ENCODE measurements around the gene PDXDC1. TPM values are rescaled to one million over a fixed set of nuclear protein-coding genes. Genes with fewer than 3 reads are reported as not detected.
"Not testable (repeated sequence)": the region's sequence is repeated elsewhere in the genome, so short reads cannot be mapped to it uniquely, and the experiment has no call there.

Gene PDXDC1, protein sequence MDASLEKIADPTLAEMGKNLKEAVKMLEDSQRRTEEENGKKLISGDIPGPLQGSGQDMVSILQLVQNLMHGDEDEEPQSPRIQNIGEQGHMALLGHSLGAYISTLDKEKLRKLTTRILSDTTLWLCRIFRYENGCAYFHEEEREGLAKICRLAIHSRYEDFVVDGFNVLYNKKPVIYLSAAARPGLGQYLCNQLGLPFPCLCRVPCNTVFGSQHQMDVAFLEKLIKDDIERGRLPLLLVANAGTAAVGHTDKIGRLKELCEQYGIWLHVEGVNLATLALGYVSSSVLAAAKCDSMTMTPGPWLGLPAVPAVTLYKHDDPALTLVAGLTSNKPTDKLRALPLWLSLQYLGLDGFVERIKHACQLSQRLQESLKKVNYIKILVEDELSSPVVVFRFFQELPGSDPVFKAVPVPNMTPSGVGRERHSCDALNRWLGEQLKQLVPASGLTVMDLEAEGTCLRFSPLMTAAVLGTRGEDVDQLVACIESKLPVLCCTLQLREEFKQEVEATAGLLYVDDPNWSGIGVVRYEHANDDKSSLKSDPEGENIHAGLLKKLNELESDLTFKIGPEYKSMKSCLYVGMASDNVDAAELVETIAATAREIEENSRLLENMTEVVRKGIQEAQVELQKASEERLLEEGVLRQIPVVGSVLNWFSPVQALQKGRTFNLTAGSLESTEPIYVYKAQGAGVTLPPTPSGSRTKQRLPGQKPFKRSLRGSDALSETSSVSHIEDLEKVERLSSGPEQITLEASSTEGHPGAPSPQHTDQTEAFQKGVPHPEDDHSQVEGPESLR
- 107 and 109 TPM in 2 replicates for total RNA-seq
- long read RNA-seq, full-length matches to known transcripts, result 190 of 318 reads
- long read RNA-seq, partial matches to known transcripts, result 51 of 318 reads
- long read RNA-seq, other reads (novel, unspliced or antisense), result 77 of 318 reads

DNA sequence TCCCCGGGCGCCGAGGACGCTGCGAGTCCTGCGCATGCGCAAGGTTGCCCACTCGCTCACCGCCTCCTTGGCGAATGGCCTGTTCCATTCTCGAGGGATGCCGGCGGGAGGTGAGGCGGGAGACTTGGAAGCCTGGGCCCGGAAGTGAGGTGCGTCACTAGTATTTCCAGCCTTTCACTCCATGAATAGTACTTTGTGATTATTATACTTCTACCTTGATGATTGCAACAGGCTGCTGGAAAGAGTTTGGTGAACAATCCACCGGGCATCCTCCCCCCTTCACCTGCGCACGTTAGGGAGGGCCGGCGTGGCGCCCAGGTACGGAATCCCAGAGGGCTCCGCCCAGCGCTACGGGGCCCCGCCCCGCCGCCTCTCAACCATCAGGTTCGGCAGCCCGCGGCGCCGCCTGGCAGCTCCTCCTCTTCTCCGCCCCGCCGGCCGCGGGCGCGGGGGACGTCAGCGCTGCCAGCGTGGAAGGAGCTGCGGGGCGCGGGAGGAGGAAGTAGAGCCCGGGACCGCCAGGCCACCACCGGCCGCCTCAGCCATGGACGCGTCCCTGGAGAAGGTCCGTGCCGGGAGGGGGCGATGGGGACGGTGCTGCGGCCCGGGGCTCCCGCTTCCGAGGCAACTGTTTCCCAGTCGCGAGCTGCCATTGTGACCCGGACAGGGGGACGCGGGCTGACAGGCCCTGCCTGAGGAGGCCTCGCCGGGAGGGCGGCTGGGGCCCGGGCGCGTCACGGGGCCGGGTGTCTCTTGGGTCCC is at the start of gene PDXDC1:
Gene PDXDC1, plus strand, starts transcription at position 371 of the 762 bp plus-strand sequence. Its CDS starts 174 bp downstream, at position 545.
- TF ChIP-seq, protein P1, sequence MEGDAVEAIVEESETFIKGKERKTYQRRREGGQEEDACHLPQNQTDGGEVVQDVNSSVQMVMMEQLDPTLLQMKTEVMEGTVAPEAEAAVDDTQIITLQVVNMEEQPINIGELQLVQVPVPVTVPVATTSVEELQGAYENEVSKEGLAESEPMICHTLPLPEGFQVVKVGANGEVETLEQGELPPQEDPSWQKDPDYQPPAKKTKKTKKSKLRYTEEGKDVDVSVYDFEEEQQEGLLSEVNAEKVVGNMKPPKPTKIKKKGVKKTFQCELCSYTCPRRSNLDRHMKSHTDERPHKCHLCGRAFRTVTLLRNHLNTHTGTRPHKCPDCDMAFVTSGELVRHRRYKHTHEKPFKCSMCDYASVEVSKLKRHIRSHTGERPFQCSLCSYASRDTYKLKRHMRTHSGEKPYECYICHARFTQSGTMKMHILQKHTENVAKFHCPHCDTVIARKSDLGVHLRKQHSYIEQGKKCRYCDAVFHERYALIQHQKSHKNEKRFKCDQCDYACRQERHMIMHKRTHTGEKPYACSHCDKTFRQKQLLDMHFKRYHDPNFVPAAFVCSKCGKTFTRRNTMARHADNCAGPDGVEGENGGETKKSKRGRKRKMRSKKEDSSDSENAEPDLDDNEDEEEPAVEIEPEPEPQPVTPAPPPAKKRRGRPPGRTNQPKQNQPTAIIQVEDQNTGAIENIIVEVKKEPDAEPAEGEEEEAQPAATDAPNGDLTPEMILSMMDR (IDR thresholded peaks at IDR 0.05), result peak; percentile 10
- H3K27ac Mint-ChIP-seq (ENCODE audit: unreplicated experiment), result peak within 1 kb of the TSS; percentile 90
- not testable (repeated sequence) for H3K36me3 Mint-ChIP-seq (ENCODE audit: unreplicated experiment); H3K27me3 Mint-ChIP-seq (ENCODE audit: unreplicated experiment); H3K9me3 Mint-ChIP-seq (ENCODE audit: unreplicated experiment)
- H3K4me3 Mint-ChIP-seq (ENCODE audit: unreplicated experiment), result peak within 1 kb of the TSS; percentile 87
- peaks cover 33% of the 10 kb centered on the region for H3K4me1 Mint-ChIP-seq (ENCODE audit: unreplicated experiment)
- DNase-seq (ENCODE audit: extremely low spot score, unreplicated experiment), result peak; percentile 97

DNA sequence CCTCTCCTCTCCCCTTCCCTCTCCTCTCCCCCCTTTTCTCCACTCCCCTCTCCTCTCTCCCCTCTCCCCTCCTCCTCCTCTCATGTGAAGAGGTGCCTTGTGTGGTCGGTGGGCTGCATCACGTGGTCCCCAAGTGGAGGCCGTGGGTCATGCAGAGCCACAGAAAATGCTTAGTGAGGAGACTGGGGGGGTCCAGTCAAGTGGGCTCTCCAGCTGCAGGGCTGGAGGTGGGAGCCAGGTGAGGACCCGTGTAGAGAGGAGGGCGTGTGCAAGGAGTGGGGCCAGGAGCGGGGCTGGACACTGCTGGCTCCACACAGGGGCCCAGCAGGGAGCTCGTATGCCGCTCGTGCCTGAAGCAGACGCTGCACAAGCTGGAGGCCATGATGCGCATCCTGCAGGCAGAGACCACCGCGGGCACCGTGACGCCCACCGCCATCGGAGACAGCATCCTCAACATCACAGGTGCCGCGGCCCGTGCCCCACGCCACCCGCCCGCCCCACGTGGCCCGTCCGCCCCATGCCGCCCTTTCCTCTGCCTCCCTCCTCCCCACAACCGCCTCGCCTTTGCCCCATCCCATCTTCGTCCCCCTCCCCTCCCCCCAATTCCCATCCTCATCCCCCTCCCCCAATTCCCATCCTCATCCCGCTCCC is 46.6 kb upstream of the PDXDC1 start:
- peak; percentile 86 for DNase-seq (ENCODE audit: extremely low spot score, unreplicated experiment)
- not testable (repeated sequence) for H3K36me3 Mint-ChIP-seq (ENCODE audit: unreplicated experiment); H3K27ac Mint-ChIP-seq (ENCODE audit: unreplicated experiment); H3K4me3 Mint-ChIP-seq (ENCODE audit: unreplicated experiment); H3K27me3 Mint-ChIP-seq (ENCODE audit: unreplicated experiment); H3K4me1 Mint-ChIP-seq (ENCODE audit: unreplicated experiment); H3K9me3 Mint-ChIP-seq (ENCODE audit: unreplicated experiment)

DNA sequence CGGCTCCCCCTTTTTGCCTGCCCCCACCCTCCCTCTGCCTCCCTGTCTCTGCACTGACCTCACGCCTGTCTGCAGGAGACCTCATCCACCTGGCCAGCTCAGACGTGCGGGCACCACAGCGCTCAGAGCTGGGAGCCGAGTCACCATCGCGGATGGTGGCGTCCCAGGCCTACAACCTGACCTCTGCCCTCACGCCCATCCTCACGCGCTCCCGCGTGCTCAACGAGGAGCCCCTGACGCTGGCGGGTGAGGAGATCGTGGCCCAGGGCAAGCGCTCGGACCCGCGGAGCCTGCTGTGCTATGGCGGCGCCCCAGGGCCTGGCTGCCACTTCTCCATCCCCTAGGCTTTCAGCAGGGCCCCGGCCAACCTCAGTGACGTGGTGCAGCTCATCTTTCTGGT is 45.6 kb upstream of the PDXDC1 start:
- not testable (repeated sequence) for H3K27me3 Mint-ChIP-seq (ENCODE audit: unreplicated experiment); H3K4me3 Mint-ChIP-seq (ENCODE audit: unreplicated experiment); H3K27ac Mint-ChIP-seq (ENCODE audit: unreplicated experiment); H3K36me3 Mint-ChIP-seq (ENCODE audit: unreplicated experiment); H3K4me1 Mint-ChIP-seq (ENCODE audit: unreplicated experiment); H3K9me3 Mint-ChIP-seq (ENCODE audit: unreplicated experiment)
- peak; percentile 81 for DNase-seq (ENCODE audit: extremely low spot score, unreplicated experiment)

DNA sequence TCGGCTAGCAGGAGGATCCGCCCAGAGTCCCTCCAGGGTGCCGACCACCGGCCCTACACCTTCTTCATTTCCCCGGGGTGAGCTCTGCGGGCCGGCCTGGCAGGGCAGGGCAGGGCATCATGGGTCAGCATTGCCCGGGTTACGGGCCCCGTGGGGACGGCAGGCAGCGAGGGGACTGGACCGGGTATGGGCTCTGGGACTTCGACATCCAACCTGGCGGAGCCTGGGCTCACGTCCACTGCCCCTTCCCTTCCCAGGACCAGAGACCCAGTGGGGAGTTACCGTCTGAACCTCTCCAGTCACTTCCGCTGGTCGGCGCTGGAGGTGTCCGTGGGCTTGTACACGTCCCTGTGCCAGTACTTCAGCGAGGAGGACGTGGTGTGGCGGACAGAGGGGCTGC is 44.6 kb upstream of the PDXDC1 start:
- not testable (repeated sequence) for H3K27ac Mint-ChIP-seq (ENCODE audit: unreplicated experiment); H3K4me3 Mint-ChIP-seq (ENCODE audit: unreplicated experiment); H3K9me3 Mint-ChIP-seq (ENCODE audit: unreplicated experiment); H3K27me3 Mint-ChIP-seq (ENCODE audit: unreplicated experiment); H3K4me1 Mint-ChIP-seq (ENCODE audit: unreplicated experiment); H3K36me3 Mint-ChIP-seq (ENCODE audit: unreplicated experiment)
- DNase-seq (ENCODE audit: extremely low spot score, unreplicated experiment), result peak; percentile 70

DNA sequence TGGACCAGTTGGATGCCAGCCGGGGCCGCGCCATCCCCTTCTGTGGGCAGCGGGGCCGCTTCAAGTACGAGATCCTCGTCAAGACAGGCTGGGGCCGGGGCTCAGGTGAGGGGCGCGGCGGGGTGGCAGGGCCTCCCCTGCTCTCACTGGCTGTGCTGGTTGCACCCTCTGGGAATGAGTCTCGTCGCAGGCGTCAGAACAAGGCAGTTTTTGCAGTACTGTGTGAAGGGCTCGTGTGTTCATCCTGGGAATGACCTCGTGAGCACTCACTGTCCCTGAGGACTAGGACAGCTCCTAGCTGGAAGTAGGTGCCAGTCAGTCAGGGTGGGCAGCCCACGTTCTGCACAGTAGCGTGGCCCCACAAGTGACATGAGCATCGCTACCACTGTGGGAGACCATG is 43.9 kb upstream of the PDXDC1 start:
- H3K27me3 Mint-ChIP-seq (ENCODE audit: unreplicated experiment); H3K4me1 Mint-ChIP-seq (ENCODE audit: unreplicated experiment); H3K4me3 Mint-ChIP-seq (ENCODE audit: unreplicated experiment); H3K9me3 Mint-ChIP-seq (ENCODE audit: unreplicated experiment); H3K27ac Mint-ChIP-seq (ENCODE audit: unreplicated experiment); H3K36me3 Mint-ChIP-seq (ENCODE audit: unreplicated experiment): not testable (repeated sequence)
- peak; percentile 81 for DNase-seq (ENCODE audit: extremely low spot score, unreplicated experiment)

DNA sequence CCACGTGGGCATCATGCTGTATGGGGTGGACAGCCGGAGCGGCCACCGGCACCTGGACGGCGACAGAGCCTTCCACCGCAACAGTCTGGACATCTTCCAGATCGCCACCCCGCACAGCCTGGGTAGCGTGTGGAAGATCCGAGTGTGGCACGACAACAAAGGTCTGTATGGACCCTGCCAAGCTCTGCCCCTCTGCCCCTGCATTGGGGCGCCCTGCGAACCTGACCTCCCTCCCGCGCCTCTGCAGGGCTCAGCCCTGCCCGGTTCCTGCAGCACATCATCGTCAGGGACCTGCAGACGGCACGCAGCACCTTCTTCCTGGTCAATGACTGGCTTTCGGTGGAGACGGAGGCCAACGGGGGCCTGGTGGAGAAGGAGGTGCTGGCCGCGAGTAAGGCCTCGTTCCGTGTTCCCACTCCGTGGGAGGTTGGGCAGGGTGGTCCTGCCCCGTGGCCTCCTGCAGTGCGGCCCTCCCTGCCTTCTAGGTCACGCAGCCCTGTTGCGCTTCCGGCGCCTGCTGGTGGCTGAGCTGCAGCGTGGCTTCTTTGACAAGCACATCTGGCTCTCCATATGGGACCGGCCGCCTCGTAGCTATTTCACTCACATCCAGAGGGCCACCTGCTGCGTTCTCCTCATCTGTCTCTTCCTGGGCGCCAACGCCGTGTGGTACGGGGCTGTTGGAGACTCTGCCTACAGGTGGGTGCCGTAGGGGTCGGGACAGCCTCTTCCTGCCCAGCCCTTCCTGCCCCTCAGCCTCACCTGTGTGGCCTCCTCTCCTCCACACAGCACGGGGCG is 42.0 kb upstream of the PDXDC1 start:
- not testable (repeated sequence) for H3K9me3 Mint-ChIP-seq (ENCODE audit: unreplicated experiment); H3K27ac Mint-ChIP-seq (ENCODE audit: unreplicated experiment)
- DNase-seq (ENCODE audit: extremely low spot score, unreplicated experiment), result peak; percentile 83

DNA sequence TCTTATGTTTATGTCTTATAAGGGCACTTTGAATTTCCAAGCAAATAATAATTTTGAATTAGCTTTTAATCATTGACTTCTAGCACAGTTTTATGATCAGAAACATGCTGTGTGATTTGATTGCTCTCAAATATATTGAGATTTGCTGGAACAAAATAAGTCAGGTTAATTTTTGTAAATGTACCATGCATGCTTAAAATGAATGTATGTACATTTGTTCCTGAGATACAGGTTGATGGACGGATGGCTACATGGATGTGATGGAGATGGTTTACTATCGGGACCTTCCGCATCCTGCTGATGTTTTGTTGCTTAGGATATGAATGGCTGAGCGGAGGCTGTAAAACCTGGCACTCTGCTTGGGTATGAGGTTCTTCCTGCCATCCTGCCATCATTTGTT is 37.7 kb upstream of the PDXDC1 start, which contains the start of gene NPIPA1:
Gene NPIPA1, plus strand, starts transcription at position 301 of the 400 bp plus-strand sequence. Its CDS starts 0 bp downstream, at position 301.
- not testable (repeated sequence) for DNase-seq (ENCODE audit: extremely low spot score, unreplicated experiment); H3K27ac Mint-ChIP-seq (ENCODE audit: unreplicated experiment); H3K4me3 Mint-ChIP-seq (ENCODE audit: unreplicated experiment); H3K9me3 Mint-ChIP-seq (ENCODE audit: unreplicated experiment); H3K36me3 Mint-ChIP-seq (ENCODE audit: unreplicated experiment); H3K4me1 Mint-ChIP-seq (ENCODE audit: unreplicated experiment); H3K27me3 Mint-ChIP-seq (ENCODE audit: unreplicated experiment)

More for the DNA sequence above, 42.0 kb upstream of the PDXDC1 start:
- H3K27me3 Mint-ChIP-seq (ENCODE audit: unreplicated experiment); H3K4me3 Mint-ChIP-seq (ENCODE audit: unreplicated experiment); H3K36me3 Mint-ChIP-seq (ENCODE audit: unreplicated experiment); H3K4me1 Mint-ChIP-seq (ENCODE audit: unreplicated experiment): not testable (repeated sequence)

DNA sequence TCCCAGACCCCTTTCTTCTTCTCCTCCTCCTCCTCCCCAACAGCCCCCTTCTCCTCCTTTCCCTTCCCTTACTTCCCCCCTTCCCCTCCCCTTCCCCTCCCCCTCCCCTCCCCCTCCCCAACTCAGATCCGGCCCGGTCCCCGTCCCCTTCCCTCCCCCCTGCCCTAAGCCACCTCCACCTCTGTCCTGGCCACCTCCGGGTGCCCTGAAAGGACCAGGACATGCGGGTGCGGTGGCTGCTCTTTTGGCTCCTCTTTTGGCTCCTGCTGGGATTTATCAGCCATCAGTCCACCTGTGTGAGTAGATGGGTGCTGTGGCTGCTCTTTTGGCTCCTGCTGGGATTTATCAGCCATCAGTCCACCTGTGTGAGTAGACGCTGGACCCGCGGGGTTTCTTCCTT is 36.8 kb upstream of the PDXDC1 start:
- H3K4me3 Mint-ChIP-seq (ENCODE audit: unreplicated experiment), result not testable (repeated sequence)

DNA sequence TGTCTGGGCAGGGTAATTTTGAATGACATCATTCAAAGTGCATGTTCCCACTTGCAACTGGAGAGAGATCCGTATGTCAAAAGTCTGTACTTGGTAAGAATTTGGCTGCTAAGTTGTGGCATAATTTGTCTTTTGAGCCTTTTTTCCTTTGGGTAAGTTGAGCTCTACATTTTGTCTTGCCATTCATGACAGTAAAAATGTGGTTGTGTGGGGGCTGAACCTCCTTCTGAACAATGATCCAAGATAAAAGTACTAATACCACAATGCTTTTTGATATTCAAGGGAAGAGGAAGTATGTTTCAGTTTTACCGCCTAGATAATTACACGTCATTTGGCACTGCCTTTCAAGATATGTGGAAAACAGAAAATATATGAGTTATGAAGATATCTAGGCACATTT is 32.1 kb upstream of the PDXDC1 start:
- H3K4me3 Mint-ChIP-seq (ENCODE audit: unreplicated experiment); H3K4me1 Mint-ChIP-seq (ENCODE audit: unreplicated experiment); H3K9me3 Mint-ChIP-seq (ENCODE audit: unreplicated experiment); H3K36me3 Mint-ChIP-seq (ENCODE audit: unreplicated experiment); DNase-seq (ENCODE audit: extremely low spot score, unreplicated experiment); H3K27ac Mint-ChIP-seq (ENCODE audit: unreplicated experiment); H3K27me3 Mint-ChIP-seq (ENCODE audit: unreplicated experiment): not testable (repeated sequence)

More for the DNA sequence above, 36.8 kb upstream of the PDXDC1 start:
- not testable (repeated sequence) for H3K27me3 Mint-ChIP-seq (ENCODE audit: unreplicated experiment); DNase-seq (ENCODE audit: extremely low spot score, unreplicated experiment); H3K36me3 Mint-ChIP-seq (ENCODE audit: unreplicated experiment); H3K27ac Mint-ChIP-seq (ENCODE audit: unreplicated experiment); H3K9me3 Mint-ChIP-seq (ENCODE audit: unreplicated experiment); H3K4me1 Mint-ChIP-seq (ENCODE audit: unreplicated experiment)
